Choroid plexus epithelial cell (primary cell): ENCODE measurements around the gene ACOT11.
A peak's percentile ranks its signal among the peaks of the same experiment; 100 is the strongest.

Source experiments
- DNase-seq: peaks from one replicate; pipeline ENCODE4 v3.0.0-alpha.2; 2010; ENCODE audit warnings: low read depth
- H3K4me3 ChIP-seq: 2 replicates; pipeline ENCODE4 v1.5.1; 2011; ENCODE audit warnings: low read depth, mild to moderate bottlenecking, control low read depth, low read length, moderate library complexity
- CTCF ChIP-seq: conservative IDR thresholded peaks from 2 replicates; pipeline ENCODE4 v1.5.1; 2011; ENCODE audit warnings: low read depth, mild to moderate bottlenecking, control low read depth, inconsistent platforms, low read length, moderate library complexity

ACOT11 gene

GRCh38 chr1:54547601-54548388 lies at the start of gene ACOT11:
Gene ACOT11, plus strand, starts transcription at chr1:54548228. Its CDS starts 82 bp downstream, at chr1:54548310.
- H3K4me3 ChIP-seq, result no peak within 1 kb of the TSS
- peak; percentile 47 for DNase-seq
- peak; percentile 44 for TF ChIP-seq CTCF

- no peak overlapping the region for H3K4me3 ChIP-seq
- peak; percentile 22 for DNase-seq
- no peak for TF ChIP-seq CTCF
These were observed 49.5 kb upstream of the ACOT11 start for GRCh38 chr1:54498383-54499096.

GRCh38 chr1:54499097-54499359 lies 49.0 kb upstream of the ACOT11 start:
- no peak for DNase-seq
- H3K4me3 ChIP-seq, result peak overlapping the region; percentile 30
- TF ChIP-seq CTCF, result no peak

GRCh38 chr1:54499360-54500106 lies 48.5 kb upstream of the ACOT11 start:
- peak; percentile 68 for TF ChIP-seq CTCF
- H3K4me3 ChIP-seq, result peak overlapping the region; percentile 37
- peak; percentile 68 for DNase-seq

GRCh38 chr1:54500107-54500431 lies 48.0 kb upstream of the ACOT11 start:
- no peak for DNase-seq
- no peak overlapping the region for H3K4me3 ChIP-seq
- no peak for TF ChIP-seq CTCF

- TF ChIP-seq CTCF, result no peak
- no peak overlapping the region for H3K4me3 ChIP-seq
- no peak for DNase-seq
These were observed 46.2 kb upstream of the ACOT11 start for GRCh38 chr1:54501849-54502248.

GRCh38 chr1:54502342-54502741 lies 45.7 kb upstream of the ACOT11 start:
- TF ChIP-seq CTCF, result no peak
- no peak for DNase-seq

More at GRCh38 chr1:54502342-54502741, 45.7 kb upstream of the ACOT11 start:
- no peak overlapping the region for H3K4me3 ChIP-seq
